ENCODE results near the gene CIART.
"Not testable (repeated sequence)": the region's sequence is repeated elsewhere in the genome, so short reads cannot be mapped to it uniquely, and the experiment has no call there.

Gene CIART

GRCh38 chr1:150311762-150312161, 29.4 kb downstream of the CIART start:
- DNase-seq = no peak

- not testable (repeated sequence) for DNase-seq
Observed at GRCh38 chr1:150314691-150315090, 32.3 kb downstream of the CIART start.

- no peak for DNase-seq
Observed at GRCh38 chr1:150320667-150320978, 38.3 kb downstream of the CIART start.

GRCh38 chr1:150321826-150322166, 39.4 kb downstream of the CIART start:
- DNase-seq = no peak

- DNase-seq = no peak
Observed at GRCh38 chr1:150322310-150322709, 40.0 kb downstream of the CIART start.

- no peak for DNase-seq
Observed at GRCh38 chr1:150332651-150333290, 50.4 kb downstream of the CIART start.
